Astrocyte (in vitro differentiated cells and primary cell): ENCODE results near the gene LRCH4.

Experiments
- EZH2 ChIP-seq: IDR thresholded peaks from 2 replicates; pipeline ENCODE4 v1.6.1; 2012; ENCODE audit warnings: mild to moderate bottlenecking, low read length, inconsistent platforms; ENCODE audit not compliant: insufficient read depth
- TF ChIP-seq, protein P1 (sequence below): IDR thresholded peaks from 2 replicates; pipeline ENCODE4 v1.5.1; 2011; ENCODE audit warnings: low read depth, mild to moderate bottlenecking, inconsistent platforms, low read length, moderate library complexity; ENCODE audit not compliant: insufficient read depth

GRCh38 chr7:100532165-100533022, 53.5 kb downstream of the LRCH4 start:
- TF ChIP-seq, protein P1, sequence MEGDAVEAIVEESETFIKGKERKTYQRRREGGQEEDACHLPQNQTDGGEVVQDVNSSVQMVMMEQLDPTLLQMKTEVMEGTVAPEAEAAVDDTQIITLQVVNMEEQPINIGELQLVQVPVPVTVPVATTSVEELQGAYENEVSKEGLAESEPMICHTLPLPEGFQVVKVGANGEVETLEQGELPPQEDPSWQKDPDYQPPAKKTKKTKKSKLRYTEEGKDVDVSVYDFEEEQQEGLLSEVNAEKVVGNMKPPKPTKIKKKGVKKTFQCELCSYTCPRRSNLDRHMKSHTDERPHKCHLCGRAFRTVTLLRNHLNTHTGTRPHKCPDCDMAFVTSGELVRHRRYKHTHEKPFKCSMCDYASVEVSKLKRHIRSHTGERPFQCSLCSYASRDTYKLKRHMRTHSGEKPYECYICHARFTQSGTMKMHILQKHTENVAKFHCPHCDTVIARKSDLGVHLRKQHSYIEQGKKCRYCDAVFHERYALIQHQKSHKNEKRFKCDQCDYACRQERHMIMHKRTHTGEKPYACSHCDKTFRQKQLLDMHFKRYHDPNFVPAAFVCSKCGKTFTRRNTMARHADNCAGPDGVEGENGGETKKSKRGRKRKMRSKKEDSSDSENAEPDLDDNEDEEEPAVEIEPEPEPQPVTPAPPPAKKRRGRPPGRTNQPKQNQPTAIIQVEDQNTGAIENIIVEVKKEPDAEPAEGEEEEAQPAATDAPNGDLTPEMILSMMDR, result no peak
- TF ChIP-seq EZH2, result no peak
